Body of pancreas (tissue), 4 donors: Measurements from ENCODE around the gene SLC25A33. TPM values are rescaled to one million over a fixed set of nuclear protein-coding genes. Genes with fewer than 3 reads are reported as not detected.

Experiments used
- ATAC-seq: fragments of 150-250 bp; one replicate; pipeline ENCODE4 v1.9.1; 2016
- DNase-seq, 4 donors: peaks; one replicate each; pipeline ENCODE4 v3.0.0-alpha.2; 2019
- H3K27ac ChIP-seq, 4 donors: fragments of 200-600 bp; sonication (generic); 1 replicate in 3 of 4; 2 replicates in 1 of 4; pipeline versions ENCODE4 v1.5.1 to v1.6.1; 2016 to 2019; ENCODE audit warnings: mild to moderate bottlenecking in 1 of 4, mixed read lengths in 1 of 4, moderate library complexity in 1 of 4
- H3K27me3 ChIP-seq, 2 donors: fragments of 200-600 bp; sonication (generic); one replicate each; pipeline ENCODE4 v1.6.0; 2016; ENCODE audit warnings: mild to moderate bottlenecking in 1 of 2
- H3K36me3 ChIP-seq, 2 donors: fragments of 200-600 bp; sonication (generic); replicated peaks in 1 of 2; 2 replicates each; pipeline ENCODE4 v1.5.1; 2016; ENCODE audit warnings: low read depth in 2 of 2; ENCODE audit not compliant: insufficient read depth in 1 of 2
- H3K4me1 ChIP-seq: fragments of 200-600 bp; sonication (generic); one replicate; pipeline ENCODE4 v1.6.0; 2016
- H3K4me3 ChIP-seq, 2 donors: fragments of 200-600 bp; sonication (generic); 1 replicate in 1 of 2; 2 replicates in 1 of 2; pipeline ENCODE4 v1.5.1; 2016 to 2019
- H3K9me3 ChIP-seq, 3 donors: fragments of 200-600 bp; sonication (generic); 1 replicate in 2 of 3; 2 replicates in 1 of 3; pipeline ENCODE4 v1.5.1; 2016
- POLR2A ChIP-seq, 3 donors: fragments of 450-650 bp; IDR thresholded peaks; one replicate each; pipeline ENCODE4 v1.6.1; 2016; ENCODE audit warnings: antibody characterized with exemption in 3 of 3, mild to moderate bottlenecking in 2 of 3
- WGBS, 2 donors: methylation state at CpG; one replicate each; pipeline ENCODE4 v1.1.5; 2017; 5-methylcytosine and 5-hydroxymethylcytosine counted together
- intact Hi-C: fragments of 100-400 bp; cut with DNase I; formaldehyde crosslinking; loops from one replicate; pipeline ENCODE4 v1.15.1; 2023
- total RNA-seq, 2 donors: library from RNA; depleted of rRNA; stranded (reverse); fragments of >200 nt; gene quantifications; one replicate each; pipeline ENCODE4 v1.1.0, GENCODE V29; 2016
- TF ChIP-seq, protein P1 (sequence below), 7 experiments: fragments of 450-650 bp in 4 of 7; fragments of 200-600 bp in 3 of 7; sonication (generic) in 3 of 7; IDR thresholded peaks; one replicate each; pipeline ENCODE4 v1.5.1; 2016 to 2019; ENCODE audit warnings: antibody characterized with exemption in 7 of 7

Gene SLC25A33
- total RNA-seq, 2 donors from 2014 or later, result 1.0 to 2.0 TPM

DNA sequence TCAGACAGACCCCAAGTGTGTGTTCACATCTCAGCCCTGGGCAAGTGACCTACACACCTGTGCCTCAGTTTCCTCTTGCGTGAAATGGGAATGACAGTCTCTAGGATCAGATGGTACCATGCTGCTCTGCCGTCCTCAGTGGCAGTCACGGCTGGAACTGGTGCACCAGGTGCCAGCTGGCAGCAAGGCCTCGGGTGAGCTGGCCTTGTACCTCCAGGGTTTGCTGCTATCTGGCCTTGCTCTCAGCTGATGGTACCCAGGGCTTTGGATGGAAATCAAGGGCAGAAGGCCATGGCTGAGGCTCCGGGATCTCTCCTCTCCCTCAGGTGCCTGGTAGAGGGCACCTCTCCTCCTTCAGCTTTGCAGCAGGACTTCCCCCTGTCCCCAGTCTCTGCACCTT is 70.7 kb downstream of the SLC25A33 start:
- H3K9me3 ChIP-seq, result no peaks in the 10 kb centered on the region
- H3K27me3 ChIP-seq, result no peaks in the 10 kb centered on the region
- no peak for DNase-seq
- H3K4me1 ChIP-seq, result no peaks in the 10 kb centered on the region
- H3K27ac ChIP-seq, result no peak overlapping the region
- ATAC-seq, result no peak
- H3K4me3 ChIP-seq, result no peak overlapping the region
- TF ChIP-seq, protein P1, sequence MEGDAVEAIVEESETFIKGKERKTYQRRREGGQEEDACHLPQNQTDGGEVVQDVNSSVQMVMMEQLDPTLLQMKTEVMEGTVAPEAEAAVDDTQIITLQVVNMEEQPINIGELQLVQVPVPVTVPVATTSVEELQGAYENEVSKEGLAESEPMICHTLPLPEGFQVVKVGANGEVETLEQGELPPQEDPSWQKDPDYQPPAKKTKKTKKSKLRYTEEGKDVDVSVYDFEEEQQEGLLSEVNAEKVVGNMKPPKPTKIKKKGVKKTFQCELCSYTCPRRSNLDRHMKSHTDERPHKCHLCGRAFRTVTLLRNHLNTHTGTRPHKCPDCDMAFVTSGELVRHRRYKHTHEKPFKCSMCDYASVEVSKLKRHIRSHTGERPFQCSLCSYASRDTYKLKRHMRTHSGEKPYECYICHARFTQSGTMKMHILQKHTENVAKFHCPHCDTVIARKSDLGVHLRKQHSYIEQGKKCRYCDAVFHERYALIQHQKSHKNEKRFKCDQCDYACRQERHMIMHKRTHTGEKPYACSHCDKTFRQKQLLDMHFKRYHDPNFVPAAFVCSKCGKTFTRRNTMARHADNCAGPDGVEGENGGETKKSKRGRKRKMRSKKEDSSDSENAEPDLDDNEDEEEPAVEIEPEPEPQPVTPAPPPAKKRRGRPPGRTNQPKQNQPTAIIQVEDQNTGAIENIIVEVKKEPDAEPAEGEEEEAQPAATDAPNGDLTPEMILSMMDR (IDR thresholded peaks at IDR 0.05), result no peak
- TF ChIP-seq POLR2A (IDR thresholded peaks at IDR 0.05), result no peak
- peaks cover 0 to 5% of the 10 kb centered on the region in 2 donors for H3K36me3 ChIP-seq
- intact Hi-C loops, result no loop called here
- WGBS, 2 donors, result 53 to 54% methylated on average over 2 to 5 of the region's 5 CpGs

DNA sequence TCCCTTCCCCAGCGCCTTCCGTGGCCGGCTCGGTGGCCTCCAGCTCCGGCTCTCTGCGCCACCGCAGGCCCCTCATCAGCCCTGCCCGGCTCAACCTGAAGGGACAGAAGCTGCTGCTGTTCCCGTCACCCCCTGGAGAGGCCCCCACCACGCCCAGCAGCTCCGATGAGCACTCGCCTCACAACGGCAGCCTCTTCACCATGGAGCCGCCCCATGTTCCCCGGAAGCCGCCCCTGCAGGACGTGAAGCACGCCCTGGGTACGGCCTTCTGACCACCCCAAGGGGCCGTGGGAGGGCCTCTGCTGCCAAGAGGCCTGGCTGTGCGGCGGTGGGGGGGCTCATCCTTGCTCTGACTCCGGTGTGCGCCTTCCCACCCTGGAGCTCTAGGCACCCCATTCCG is 71.3 kb downstream of the SLC25A33 start:
- Histone ChIP-seq H3K36me3 (peaks cover 0 to 5% of the 10 kb centered on the region in 2 donors), H3K27ac (no peak overlapping the region), H3K4me3 (no peak overlapping the region), H3K9me3 (no peaks in the 10 kb centered on the region), H3K4me1 (no peaks in the 10 kb centered on the region), H3K27me3 (no peaks in the 10 kb centered on the region)
- no peak for ATAC-seq
- no peak for DNase-seq
- no peak for TF ChIP-seq POLR2A (IDR thresholded peaks at IDR 0.05)
- TF ChIP-seq, protein P1 (IDR thresholded peaks at IDR 0.05), result no peak
- intact Hi-C loops, result no loop called here
- 94 to 97% methylated on average over 18 to 23 of the region's 25 CpGs for WGBS, 2 donors

DNA sequence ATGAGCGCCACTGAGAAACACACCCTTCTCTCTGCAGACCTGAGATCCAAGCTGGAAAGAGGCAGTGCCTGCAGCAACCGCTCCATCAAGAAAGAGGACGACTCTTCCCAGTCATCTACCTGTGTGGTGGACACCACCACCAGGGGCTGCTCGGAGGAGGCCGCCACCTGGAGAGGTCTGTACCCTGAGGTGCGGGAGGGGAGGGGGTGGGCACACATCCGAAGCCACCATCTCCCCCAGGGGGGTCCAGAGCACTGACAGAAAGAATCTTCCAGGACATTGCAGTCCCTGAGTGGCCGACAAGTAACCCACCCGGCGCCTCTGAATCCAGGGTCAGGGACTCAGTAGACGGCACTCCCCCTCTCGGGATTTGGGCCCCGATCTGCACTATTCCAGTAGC is 72.5 kb downstream of the SLC25A33 start:
- Histone ChIP-seq H3K27me3 (no peaks in the 10 kb centered on the region), H3K9me3 (no peaks in the 10 kb centered on the region), H3K4me1 (no peaks in the 10 kb centered on the region), H3K27ac (no peak overlapping the region), H3K4me3 (no peak overlapping the region), H3K36me3 (peaks cover 0 to 5% of the 10 kb centered on the region in 2 donors)
- TF ChIP-seq, protein P1 (IDR thresholded peaks at IDR 0.05), result no peak
- no peak for TF ChIP-seq POLR2A (IDR thresholded peaks at IDR 0.05)
- DNase-seq, result no peak
- whole genome bisulfite sequencing, 2 donors, result 89 to 100% methylated on average over 2 to 13 of the region's 13 CpGs
- ATAC-seq, result no peak
- intact Hi-C loops, result no loop called here

DNA sequence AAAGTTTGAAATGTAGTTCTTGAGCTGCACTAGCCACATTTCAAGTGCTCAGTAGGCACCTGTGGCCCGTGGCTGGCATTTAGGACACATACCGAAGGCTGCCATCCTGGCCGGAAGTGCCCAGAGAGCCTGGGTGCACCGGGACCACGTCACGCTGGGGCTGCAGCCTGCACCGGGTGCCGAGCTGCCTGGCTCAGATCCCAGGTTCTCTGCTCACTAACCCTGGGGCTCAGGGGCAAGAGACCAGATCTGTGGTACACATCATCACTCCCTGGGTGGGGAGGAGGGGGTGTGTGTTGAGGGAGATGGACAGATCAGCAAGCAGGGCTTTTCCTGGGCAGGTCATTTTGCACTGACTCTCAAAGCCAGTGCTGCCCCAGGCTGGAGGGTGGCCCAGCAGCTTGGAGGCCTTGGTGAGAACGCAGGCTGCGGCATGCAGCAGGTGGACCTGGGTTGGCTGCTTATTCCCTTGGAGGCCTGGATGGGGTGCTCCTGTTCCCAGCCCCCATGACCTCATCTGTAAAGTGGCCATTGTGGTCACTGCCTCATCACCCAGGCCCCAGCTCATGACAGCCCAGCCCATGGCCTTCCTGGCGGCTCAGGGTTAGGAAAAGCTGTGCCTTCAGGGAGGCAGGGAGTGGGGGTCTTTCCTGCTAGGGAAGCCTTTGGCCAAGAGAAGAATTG is 73.0 kb downstream of the SLC25A33 start:
- TF ChIP-seq POLR2A (IDR thresholded peaks at IDR 0.05), result no peak
- TF ChIP-seq, protein P1 (IDR thresholded peaks at IDR 0.05), result no peak
- DNase-seq, result no peak
- intact Hi-C loops, result no loop called here
- WGBS, 2 donors, result 86 to 92% methylated on average over 8 to 11 of the region's 11 CpGs
- Histone ChIP-seq H3K27ac (no peak overlapping the region), H3K27me3 (no peaks in the 10 kb centered on the region), H3K4me1 (no peaks in the 10 kb centered on the region), H3K9me3 (no peaks in the 10 kb centered on the region), H3K36me3 (peaks cover 0 to 5% of the 10 kb centered on the region in 2 donors), H3K4me3 (no peak overlapping the region)
- no peak for ATAC-seq
